ENCODE measurements around the gene CCL3. TPM values are rescaled to one million over a fixed set of nuclear protein-coding genes. Genes with fewer than 3 reads are reported as not detected.
"Not testable (repeated sequence)": the region's sequence is repeated elsewhere in the genome, so short reads cannot be mapped to it uniquely, and the experiment has no call there.

The CCL3 gene
- total and polyA plus RNA-seq, 9 donors, result 0.57 to 9.3 (median 3.3) TPM

DNA sequence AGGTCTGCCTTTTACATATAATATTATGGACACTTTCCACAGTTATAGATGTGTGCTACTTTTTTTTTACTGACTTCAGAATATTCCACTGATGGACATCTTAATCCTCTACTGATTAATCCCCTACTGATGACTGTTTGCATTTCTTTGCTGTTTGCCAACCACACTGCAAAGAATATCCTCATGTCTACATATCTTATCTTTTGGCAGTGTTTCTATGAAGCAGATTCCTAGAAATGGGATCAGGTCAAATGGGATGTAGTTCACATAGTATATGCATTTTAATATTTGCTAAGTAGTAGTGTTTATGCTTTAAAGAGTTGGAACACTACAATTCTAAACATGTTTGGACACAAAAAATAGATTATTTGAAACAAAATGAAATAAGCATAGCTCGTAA lies 3.2 kb downstream of the CCL3 start:
- no peak overlapping the region for H3K4me3 ChIP-seq
- H3K36me3 ChIP-seq, result no peaks in the 10 kb centered on the region
- intact Hi-C loops (cut with DNase I), result loop anchor here in 1 of 4 donors (5.0 kb wide), 1 partner anchor 1189 kb away; no protein-coding TSS in a partner anchor
- TF ChIP-seq EP300 (IDR thresholded peaks at IDR 0.05), result no peak
- TF ChIP-seq, protein P1, sequence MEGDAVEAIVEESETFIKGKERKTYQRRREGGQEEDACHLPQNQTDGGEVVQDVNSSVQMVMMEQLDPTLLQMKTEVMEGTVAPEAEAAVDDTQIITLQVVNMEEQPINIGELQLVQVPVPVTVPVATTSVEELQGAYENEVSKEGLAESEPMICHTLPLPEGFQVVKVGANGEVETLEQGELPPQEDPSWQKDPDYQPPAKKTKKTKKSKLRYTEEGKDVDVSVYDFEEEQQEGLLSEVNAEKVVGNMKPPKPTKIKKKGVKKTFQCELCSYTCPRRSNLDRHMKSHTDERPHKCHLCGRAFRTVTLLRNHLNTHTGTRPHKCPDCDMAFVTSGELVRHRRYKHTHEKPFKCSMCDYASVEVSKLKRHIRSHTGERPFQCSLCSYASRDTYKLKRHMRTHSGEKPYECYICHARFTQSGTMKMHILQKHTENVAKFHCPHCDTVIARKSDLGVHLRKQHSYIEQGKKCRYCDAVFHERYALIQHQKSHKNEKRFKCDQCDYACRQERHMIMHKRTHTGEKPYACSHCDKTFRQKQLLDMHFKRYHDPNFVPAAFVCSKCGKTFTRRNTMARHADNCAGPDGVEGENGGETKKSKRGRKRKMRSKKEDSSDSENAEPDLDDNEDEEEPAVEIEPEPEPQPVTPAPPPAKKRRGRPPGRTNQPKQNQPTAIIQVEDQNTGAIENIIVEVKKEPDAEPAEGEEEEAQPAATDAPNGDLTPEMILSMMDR (IDR thresholded peaks at IDR 0.05), result no peak
- TF ChIP-seq POLR2A (IDR thresholded peaks at IDR 0.05), result no peak
- H3K27me3 ChIP-seq, result no peaks in the 10 kb centered on the region
- H3K9me3 ChIP-seq, result no peaks in the 10 kb centered on the region
- DNase-seq, result no peak
- H3K27ac ChIP-seq, result no peak overlapping the region
- 39 to 60% (median 60%) methylated on average over 1 of the region's 1 CpG for WGBS, 3 donors
- H3K4me1 ChIP-seq (ENCODE audit: insufficient read depth), result no peaks in the 10 kb centered on the region

DNA sequence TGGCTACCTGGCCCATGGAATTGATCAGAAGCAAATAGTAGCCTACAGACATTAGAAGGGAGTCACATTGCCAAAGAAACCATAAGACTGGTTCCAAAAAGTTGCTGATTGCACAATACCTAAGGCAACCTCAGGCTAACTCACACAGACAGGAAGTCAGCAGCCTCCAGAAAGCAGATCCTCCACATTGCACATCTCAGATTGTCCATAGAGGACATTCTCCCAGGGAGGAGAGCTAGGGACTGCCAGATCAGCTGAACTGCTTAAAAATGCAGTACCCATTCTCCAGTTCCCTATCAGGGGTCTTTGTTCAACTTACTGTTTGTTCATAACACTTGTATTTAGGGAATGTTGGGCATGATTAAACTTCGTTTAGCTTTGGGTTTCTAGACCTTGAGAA lies 4.2 kb downstream of the CCL3 start:
- DNase-seq, result no peak

DNA sequence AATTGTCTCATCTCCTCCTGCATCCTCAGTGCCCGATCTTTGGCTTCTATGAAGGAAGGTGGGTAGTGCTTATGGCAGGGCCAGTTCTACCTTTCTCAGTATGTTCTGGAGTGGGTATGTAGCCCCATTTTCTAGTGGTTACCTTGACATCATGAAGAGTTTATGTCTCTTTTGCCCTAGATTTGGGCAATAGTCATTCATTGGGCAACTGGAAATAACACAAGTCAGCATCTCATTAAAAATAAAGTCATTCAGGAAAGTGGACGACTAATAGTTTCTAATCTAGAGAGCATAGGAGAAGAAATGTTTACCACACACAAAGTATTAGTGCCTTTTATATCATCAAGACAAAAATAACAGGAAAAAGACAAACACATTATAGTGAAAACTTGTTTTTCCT lies 6.3 kb downstream of the CCL3 start:
- H3K27ac ChIP-seq; DNase-seq; H3K4me3 ChIP-seq; H3K36me3 ChIP-seq; H3K4me1 ChIP-seq (ENCODE audit: insufficient read depth); intact Hi-C loops (cut with DNase I); H3K27me3 ChIP-seq; H3K9me3 ChIP-seq: not testable (repeated sequence)
- WGBS, 3 donors, result 82 to 89% (median 85%) methylated on average over 2 of the region's 2 CpGs

More for the DNA sequence above, 4.2 kb downstream of the CCL3 start:
- intact Hi-C loops (cut with DNase I), result loop anchor here in 1 of 4 donors (5.0 kb wide), 1 partner anchor 1188 kb away; no protein-coding TSS in a partner anchor
- Histone ChIP-seq H3K27me3 (no peaks in the 10 kb centered on the region), H3K36me3 (no peaks in the 10 kb centered on the region), H3K27ac (no peak overlapping the region), H3K9me3 (no peaks in the 10 kb centered on the region), H3K4me3 (no peak overlapping the region), H3K4me1 (ENCODE audit: insufficient read depth) (no peaks in the 10 kb centered on the region)
- 5 to 29% (median 15%) methylated on average over 1 of the region's 1 CpG for WGBS, 3 donors
- TF ChIP-seq, protein P1 (IDR thresholded peaks at IDR 0.05), result no peak
- no peak for TF ChIP-seq POLR2A (IDR thresholded peaks at IDR 0.05)
- TF ChIP-seq EP300 (IDR thresholded peaks at IDR 0.05), result no peak

DNA sequence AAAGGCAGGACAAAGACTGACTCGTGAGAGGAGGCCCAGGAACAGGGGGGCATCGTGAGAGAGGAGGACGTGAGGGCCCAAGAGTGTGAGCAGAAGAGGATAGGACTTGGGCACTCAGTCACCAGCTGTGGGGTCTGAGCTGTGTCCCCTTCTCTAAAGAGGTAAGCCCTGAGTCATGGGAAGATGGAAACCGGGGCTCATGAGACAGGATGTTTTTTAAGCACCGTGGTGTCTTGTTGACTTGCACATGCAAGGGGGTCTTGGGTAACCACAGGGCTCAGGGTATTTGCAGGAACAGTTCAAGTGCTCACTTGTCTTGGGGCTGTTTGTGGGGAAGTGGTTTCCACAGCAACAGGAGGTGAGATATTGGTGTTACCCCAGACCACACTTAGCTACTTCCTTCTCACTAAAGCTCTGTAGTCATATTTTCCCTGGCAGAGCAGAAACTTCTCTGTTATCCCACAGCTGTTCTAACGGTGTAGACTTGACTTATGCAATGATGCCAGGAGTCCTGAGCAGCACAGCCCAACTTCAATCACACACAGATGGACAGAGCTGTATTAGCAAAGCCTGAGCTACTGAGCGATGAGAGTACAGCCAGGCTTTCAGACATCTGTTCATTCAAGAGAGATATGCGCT lies 7.3 kb downstream of the CCL3 start:
- H3K36me3 ChIP-seq; H3K27me3 ChIP-seq; DNase-seq; H3K4me3 ChIP-seq; H3K4me1 ChIP-seq (ENCODE audit: insufficient read depth); H3K9me3 ChIP-seq; H3K27ac ChIP-seq; intact Hi-C loops (cut with DNase I): not testable (repeated sequence)
- WGBS, 3 donors, result 54 to 73% (median 69%) methylated on average over 7 to 8 of the region's 8 CpGs

DNA sequence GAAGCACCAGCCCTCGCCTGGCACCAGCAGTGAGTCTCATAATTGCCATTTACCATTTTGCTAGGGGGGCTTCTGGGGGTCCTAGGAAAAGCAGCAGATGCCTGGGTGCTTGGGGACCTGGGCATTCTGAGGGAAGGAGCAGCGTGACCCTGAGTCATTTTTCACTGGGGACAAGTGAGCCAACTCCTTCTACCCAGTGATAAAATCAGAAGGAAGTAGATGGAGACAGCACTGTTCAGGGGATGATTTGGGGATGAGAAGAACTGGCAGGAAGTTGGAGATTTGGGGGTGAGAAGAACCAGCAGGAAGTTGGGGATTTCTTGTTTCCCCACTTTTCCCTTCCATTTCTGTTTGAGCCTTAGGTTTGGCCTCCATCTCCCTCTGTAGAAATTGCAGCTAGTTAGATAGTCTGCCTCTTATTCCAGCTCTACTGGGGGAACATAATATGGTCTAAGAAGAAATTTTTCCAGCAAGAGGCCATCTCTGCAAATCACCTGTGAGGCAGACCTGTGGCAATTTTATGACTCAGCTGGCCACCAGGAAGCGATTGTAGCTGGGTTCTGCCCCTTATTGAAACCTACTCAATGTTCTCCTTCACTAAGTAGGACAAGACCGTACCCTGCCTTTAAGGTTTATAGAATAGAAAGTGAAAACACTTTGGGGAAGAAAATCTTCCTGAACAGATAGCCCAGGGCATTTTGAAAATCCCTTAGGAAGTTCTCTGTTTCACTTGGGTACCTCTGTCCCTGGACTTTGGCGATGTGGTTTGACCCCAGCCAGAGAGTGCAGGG lies 8.1 kb downstream of the CCL3 start:
- H3K27ac ChIP-seq; H3K9me3 ChIP-seq; H3K4me1 ChIP-seq (ENCODE audit: insufficient read depth); H3K27me3 ChIP-seq; H3K4me3 ChIP-seq; DNase-seq; intact Hi-C loops (cut with DNase I); H3K36me3 ChIP-seq: not testable (repeated sequence)
- 69 to 75% (median 73%) methylated on average over 5 of the region's 5 CpGs for WGBS, 3 donors

DNA sequence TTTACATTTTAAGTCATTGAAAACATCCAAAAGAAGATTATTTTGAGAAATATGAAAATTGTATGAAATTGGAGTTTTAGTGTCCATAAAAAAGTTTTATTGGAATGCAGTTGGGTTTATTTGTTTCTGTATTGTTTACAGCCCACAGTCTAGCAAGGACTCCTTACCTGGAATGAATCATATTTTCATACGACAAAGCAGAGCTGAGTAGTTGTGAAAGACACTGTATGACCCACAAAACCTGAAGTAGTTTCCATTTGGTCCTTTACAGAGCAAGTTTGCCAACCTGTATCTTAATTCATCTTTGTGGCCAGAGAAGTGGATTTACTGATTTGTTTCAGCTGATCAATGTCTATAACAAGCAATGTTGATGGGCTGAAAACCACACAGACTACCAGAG lies 15.6 kb downstream of the CCL3 start:
- no peaks in the 10 kb centered on the region for H3K4me1 ChIP-seq (ENCODE audit: insufficient read depth)
- H3K27ac ChIP-seq, result no peak overlapping the region
- H3K36me3 ChIP-seq, result no peaks in the 10 kb centered on the region
- intact Hi-C loops (cut with DNase I), result no loop called here
- 82 to 86% (median 83%) methylated on average over 1 of the region's 1 CpG for WGBS, 3 donors
- H3K4me3 ChIP-seq, result no peak overlapping the region
- TF ChIP-seq EP300 (IDR thresholded peaks at IDR 0.05) (no peak), POLR2A (IDR thresholded peaks at IDR 0.05) (no peak)
- TF ChIP-seq, protein P1 (IDR thresholded peaks at IDR 0.05), result no peak
- H3K27me3 ChIP-seq, result no peaks in the 10 kb centered on the region
- H3K9me3 ChIP-seq, result no peaks in the 10 kb centered on the region
- no peak for DNase-seq

All from ovary (tissue), 9 donors.